Trophoblast cell (in vitro differentiated cells and primary cell): ENCODE measurements around the gene PFN4.
"Not testable (repeated sequence)": the region's sequence is repeated elsewhere in the genome, so short reads cannot be mapped to it uniquely, and the experiment has no call there.

ENCODE experiments used
- DNase-seq, 2 donors: peaks; one replicate each; pipeline ENCODE4 v3.0.0-alpha.2; 2016
- H2AFZ ChIP-seq: 2 replicates; pipeline ENCODE4 v1.6.1; 2013; ENCODE audit warnings: low read length, moderate library complexity, mild to moderate bottlenecking; ENCODE audit not compliant: insufficient read depth, poor library complexity
- H2AK5ac ChIP-seq: 2 replicates; pipeline ENCODE4 v1.6.1; 2013; ENCODE audit warnings: mild to moderate bottlenecking, low read length
- H2BK120ac ChIP-seq: 2 replicates; pipeline ENCODE4 v1.6.1; 2013; ENCODE audit warnings: low read length, mild to moderate bottlenecking, moderate library complexity; ENCODE audit not compliant: insufficient read depth, poor library complexity
- H2BK12ac ChIP-seq: 2 replicates; pipeline ENCODE4 v1.6.1; 2013; ENCODE audit warnings: mild to moderate bottlenecking, low read length, moderate library complexity
- H2BK5ac ChIP-seq: 2 replicates; pipeline ENCODE4 v1.6.1; 2013; ENCODE audit warnings: low read length, low read depth, moderate library complexity, mild to moderate bottlenecking; ENCODE audit not compliant: poor library complexity
- H3K14ac ChIP-seq: 2 replicates; pipeline ENCODE4 v1.6.1; 2013; ENCODE audit warnings: mild to moderate bottlenecking, low read length
- H3K18ac ChIP-seq: 2 replicates; pipeline ENCODE4 v1.6.1; 2013; ENCODE audit warnings: mild to moderate bottlenecking, low read length
- H3K23ac ChIP-seq: 2 replicates; pipeline ENCODE4 v1.6.1; 2013; ENCODE audit warnings: low read length
- H3K27ac ChIP-seq: 2 replicates; pipeline ENCODE4 v1.5.1; 2013; ENCODE audit warnings: low read depth, mild to moderate bottlenecking, inconsistent platforms, low read length, moderate library complexity
- H3K27me3 ChIP-seq: 2 replicates; pipeline ENCODE4 v1.6.1; 2013; ENCODE audit warnings: inconsistent platforms, mild to moderate bottlenecking, low read length, moderate library complexity; ENCODE audit not compliant: insufficient read depth
- H3K36me3 ChIP-seq, 2 experiments: 1 replicate in 1 of 2; 2 replicates in 1 of 2; pipeline ENCODE4 v1.6.1; 2013; ENCODE audit warnings: low read length in 2 of 2, mild to moderate bottlenecking in 2 of 2, moderate library complexity in 1 of 2; ENCODE audit not compliant: insufficient read depth in 2 of 2, control insufficient read depth in 1 of 2
- H3K4ac ChIP-seq: 2 replicates; pipeline ENCODE4 v1.6.1; 2013; ENCODE audit warnings: low read depth, mild to moderate bottlenecking, low read length, moderate library complexity
- H3K4me1 ChIP-seq, 2 experiments: 1 replicate in 1 of 2; 2 replicates in 1 of 2; pipeline ENCODE4 v1.6.1; 2013; ENCODE audit warnings: low read length in 2 of 2, mild to moderate bottlenecking in 2 of 2, moderate library complexity in 1 of 2; ENCODE audit not compliant: insufficient read depth in 2 of 2, control insufficient read depth in 1 of 2
- H3K4me2 ChIP-seq: 2 replicates; pipeline ENCODE4 v1.6.1; 2013; ENCODE audit warnings: inconsistent platforms, mild to moderate bottlenecking, low read length, moderate library complexity
- H3K4me3 ChIP-seq: 2 replicates; pipeline ENCODE4 v1.5.1; 2013; ENCODE audit warnings: mild to moderate bottlenecking, low read depth, low read length, inconsistent platforms
- H3K79me1 ChIP-seq: one replicate; pipeline ENCODE4 v1.6.1; 2013; ENCODE audit warnings: low read length
- H3K79me2 ChIP-seq: 2 replicates; pipeline ENCODE4 v1.6.1; 2013; ENCODE audit warnings: low read length, mild to moderate bottlenecking; ENCODE audit not compliant: control insufficient read depth, insufficient read depth, poor library complexity
- H3K9ac ChIP-seq: 2 replicates; pipeline ENCODE4 v1.6.1; 2013; ENCODE audit warnings: mild to moderate bottlenecking, low read length
- H3K9me3 ChIP-seq: 2 replicates; pipeline ENCODE4 v1.6.1; 2013; ENCODE audit warnings: low read depth, mild to moderate bottlenecking, control low read depth, inconsistent platforms, low read length; ENCODE audit not compliant: insufficient read depth
- H4K12ac ChIP-seq: 2 replicates; pipeline ENCODE4 v1.6.1; 2013; ENCODE audit warnings: low read depth, mild to moderate bottlenecking, low read length, moderate library complexity
- H4K8ac ChIP-seq: 2 replicates; pipeline ENCODE4 v1.6.1; 2013; ENCODE audit warnings: low read depth, mild to moderate bottlenecking, low read length, moderate library complexity
- H4K91ac ChIP-seq: one replicate; pipeline ENCODE4 v1.6.1; 2013; ENCODE audit warnings: low read depth, mild to moderate bottlenecking, low read length, moderate library complexity
- WGBS: extraction: QIAGEN DNeasy Blood & Tissue Kit; methylation state at CpG from one replicate; pipeline ENCODE4 v1.1.7; 2013; ENCODE audit warnings: missing lambda C conversion rate; ENCODE audit not compliant: insufficient read length, insufficient coverage; ENCODE audit errors: extremely low coverage; 5-methylcytosine and 5-hydroxymethylcytosine counted together

PFN4 gene

GRCh38 chr2:24140305-24140704 lies 17.2 kb upstream of the PFN4 start:
- H2AFZ ChIP-seq, H3K9me3 ChIP-seq, H2BK5ac ChIP-seq, H3K4me1 ChIP-seq, H2AK5ac ChIP-seq, H3K79me2 ChIP-seq, H2BK120ac ChIP-seq, H3K4ac ChIP-seq, H3K9ac ChIP-seq, H4K12ac ChIP-seq, H3K36me3 ChIP-seq, H2BK12ac ChIP-seq, H3K4me2 ChIP-seq, H3K4me3 ChIP-seq, H3K27me3 ChIP-seq, H4K91ac ChIP-seq, H3K14ac ChIP-seq, H3K27ac ChIP-seq, H3K79me1 ChIP-seq, H3K23ac ChIP-seq, H4K8ac ChIP-seq, H3K18ac ChIP-seq: not testable (repeated sequence)
- peak in 1 of 2 donors; percentile 35 for DNase-seq
- WGBS, result no CpG with 5 or more reads among the region's 5 CpGs

GRCh38 chr2:24132543-24132942 lies 9.4 kb upstream of the PFN4 start:
- WGBS, result no CpG with 5 or more reads among the region's 3 CpGs
- no peak overlapping the region for H4K12ac ChIP-seq

GRCh38 chr2:24125956-24126355 lies 2.8 kb upstream of the PFN4 start:
- Histone ChIP-seq H2AK5ac (no peak overlapping the region), H2BK5ac (no peak overlapping the region), H3K14ac (no peak overlapping the region), H3K36me3 (no peaks in the 10 kb centered on the region), H3K9me3 (peaks cover 2% of the 10 kb centered on the region), H3K4me1 (peaks cover 0 to 3% of the 10 kb centered on the region in 2 experiments), H3K27me3 (no peaks in the 10 kb centered on the region), H3K23ac (no peak overlapping the region), H4K91ac (no peak overlapping the region), H4K12ac (no peak overlapping the region), H3K4ac (no peak overlapping the region), H2AFZ (no peak overlapping the region), H3K9ac (no peak overlapping the region), H4K8ac (no peak overlapping the region), H2BK12ac (no peak overlapping the region), H3K79me2 (peaks cover 8% of the 10 kb centered on the region), H2BK120ac (no peak overlapping the region), H3K27ac (no peak overlapping the region), H3K4me3 (no peak overlapping the region), H3K4me2 (no peak overlapping the region), H3K79me1 (peaks cover 12% of the 10 kb centered on the region), H3K18ac (no peak overlapping the region)
- WGBS, result no CpG with 5 or more reads among the region's 1 CpG
- no peak for DNase-seq

More at GRCh38 chr2:24132543-24132942, 9.4 kb upstream of the PFN4 start:
- Histone ChIP-seq H3K23ac (no peak overlapping the region), H3K79me1 (no peaks in the 10 kb centered on the region), H2BK12ac (no peak overlapping the region), H3K4me3 (no peak overlapping the region), H3K9ac (no peak overlapping the region), H2BK120ac (no peak overlapping the region), H3K14ac (no peak overlapping the region), H3K4me2 (no peak overlapping the region), H2BK5ac (no peak overlapping the region), H4K8ac (no peak overlapping the region), H3K27ac (no peak overlapping the region), H2AFZ (no peak overlapping the region), H3K79me2 (no peaks in the 10 kb centered on the region), H4K91ac (no peak overlapping the region), H3K18ac (no peak overlapping the region), H3K27me3 (no peaks in the 10 kb centered on the region), H2AK5ac (no peak overlapping the region), H3K9me3 (no peaks in the 10 kb centered on the region), H3K4me1 (no peaks in the 10 kb centered on the region), H3K4ac (no peak overlapping the region), H3K36me3 (no peaks in the 10 kb centered on the region)
- no peak for DNase-seq

GRCh38 chr2:24123922-24124580 lies 917 bp upstream of the PFN4 start:
- no peak overlapping the region for H3K23ac ChIP-seq
- H3K4ac ChIP-seq, result peak overlapping the region; percentile 9
- H2BK12ac ChIP-seq, result peak overlapping the region; percentile 38
- peaks cover 2% of the 10 kb centered on the region for H3K9me3 ChIP-seq
- H3K14ac ChIP-seq, result peak overlapping the region; percentile 97
- peak overlapping the region; percentile 99 for H2AFZ ChIP-seq
- H2AK5ac ChIP-seq, result no peak overlapping the region
- H3K4me2 ChIP-seq, result peak overlapping the region; percentile 83
- peak overlapping the region; percentile 69 for H3K27ac ChIP-seq
- H3K79me1 ChIP-seq, result peaks cover 12% of the 10 kb centered on the region
- H3K9ac ChIP-seq, result peak overlapping the region; percentile 92
- H3K36me3 ChIP-seq, result no peaks in the 10 kb centered on the region
- H4K12ac ChIP-seq, result peak overlapping the region; percentile 84
- peaks cover 8% of the 10 kb centered on the region for H3K79me2 ChIP-seq
- peaks cover 0 to 3% of the 10 kb centered on the region in 2 experiments for H3K4me1 ChIP-seq
- peak overlapping the region; percentile 85 for H2BK120ac ChIP-seq
- peak overlapping the region; percentile 87 for H2BK5ac ChIP-seq
- no peak for DNase-seq
- peak overlapping the region; percentile 78 for H4K91ac ChIP-seq
- H3K4me3 ChIP-seq, result peak overlapping the region; percentile 91
- WGBS, result no CpG with 5 or more reads among the region's 9 CpGs
- H3K27me3 ChIP-seq, result no peaks in the 10 kb centered on the region
- H3K18ac ChIP-seq, result peak overlapping the region; percentile 54
- H4K8ac ChIP-seq, result peak overlapping the region; percentile 95
